SK-N-MC (cell line): ENCODE measurements around the gene DDX53.

Experiments
- DNase-seq: peaks from one replicate; pipeline ENCODE4 v3.0.0-alpha.2; 2011; ENCODE audit warnings: low read depth, low spot score
- H3K27ac ChIP-seq: fragments of 200-600 bp; sonication (generic); 2 replicates; pipeline ENCODE4 v1.5.1; 2016; ENCODE audit warnings: mixed run types
- H3K36me3 ChIP-seq: fragments of 200-600 bp; sonication (generic); 2 replicates; pipeline ENCODE4 v1.6.1; 2017; ENCODE audit warnings: antibody characterized with exemption, low read length, mixed read lengths; ENCODE audit not compliant: insufficient read depth
- H3K4me3 ChIP-seq: fragments of 200-600 bp; sonication (generic); 2 replicates; pipeline ENCODE4 v1.5.1; 2016
- H3K9ac ChIP-seq: fragments of 200-600 bp; sonication (generic); 2 replicates; pipeline ENCODE4 v1.8.0; 2017; ENCODE audit warnings: mixed run types, mixed read lengths; ENCODE audit not compliant: insufficient read length
- H3K9me3 ChIP-seq: fragments of 200-600 bp; sonication (generic); 2 replicates; pipeline ENCODE4 v1.6.1; 2017; ENCODE audit warnings: low read depth, mild to moderate bottlenecking, antibody characterized with exemption, low read length, moderate library complexity, mixed read lengths
- EZH2 ChIP-seq: fragments of 200-600 bp; sonication (generic); IDR thresholded peaks from one replicate; pipeline ENCODE4 v1.6.1; 2017; ENCODE audit warnings: antibody characterized with exemption
- FOXP2 ChIP-seq: optimal IDR thresholded peaks from 2 replicates; pipeline ENCODE3; 2011; ENCODE audit warnings: mild to moderate bottlenecking, moderate library complexity; ENCODE audit not compliant: insufficient read depth; ENCODE audit errors: extremely low read length, control extremely low read depth
- POLR2AphosphoS5 ChIP-seq: IDR thresholded peaks from 2 replicates; pipeline ENCODE4 v1.6.1; 2012; ENCODE audit warnings: mild to moderate bottlenecking, low read depth, low read length, borderline replicate concordance

DDX53 gene

DNA sequence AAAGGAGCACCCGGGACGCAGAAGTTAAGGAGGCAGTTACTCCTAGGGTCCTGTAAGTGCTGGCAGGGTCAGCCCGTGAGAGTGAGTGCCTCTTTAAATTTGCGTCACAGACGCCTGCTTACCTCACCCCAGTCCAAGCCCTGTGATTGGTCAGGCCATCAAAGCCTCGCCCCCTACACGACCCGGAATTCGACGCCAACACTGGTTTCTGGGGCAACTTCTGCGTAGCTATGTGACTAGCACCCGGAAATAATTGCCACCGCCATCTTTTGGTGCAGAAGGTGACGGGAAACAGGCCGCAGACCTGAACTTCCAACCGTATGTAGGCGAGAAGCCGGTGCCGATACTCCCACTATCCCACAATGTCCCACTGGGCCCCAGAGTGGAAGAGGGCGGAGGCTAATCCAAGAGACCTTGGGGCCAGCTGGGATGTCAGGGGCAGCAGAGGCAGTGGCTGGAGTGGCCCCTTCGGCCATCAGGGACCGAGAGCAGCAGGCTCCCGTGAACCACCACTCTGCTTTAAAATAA lies at the start of gene DDX53:
DDX53 (plus strand) TSS at position 265 of the 528 bp plus-strand sequence; CDS start at position 363, 98 bp downstream.
- no peaks in the 10 kb centered on the region for H3K9me3 ChIP-seq
- H3K27ac ChIP-seq: no peak within 1 kb of the TSS
- TF ChIP-seq FOXP2 (no peak), EZH2 (no peak), POLR2AphosphoS5 (no peak)
- no peak within 1 kb of the TSS for H3K4me3 ChIP-seq
- H3K36me3 ChIP-seq: no peaks in the 10 kb centered on the region
- no peak within 1 kb of the TSS for H3K9ac ChIP-seq
- DNase-seq: no peak

DNA sequence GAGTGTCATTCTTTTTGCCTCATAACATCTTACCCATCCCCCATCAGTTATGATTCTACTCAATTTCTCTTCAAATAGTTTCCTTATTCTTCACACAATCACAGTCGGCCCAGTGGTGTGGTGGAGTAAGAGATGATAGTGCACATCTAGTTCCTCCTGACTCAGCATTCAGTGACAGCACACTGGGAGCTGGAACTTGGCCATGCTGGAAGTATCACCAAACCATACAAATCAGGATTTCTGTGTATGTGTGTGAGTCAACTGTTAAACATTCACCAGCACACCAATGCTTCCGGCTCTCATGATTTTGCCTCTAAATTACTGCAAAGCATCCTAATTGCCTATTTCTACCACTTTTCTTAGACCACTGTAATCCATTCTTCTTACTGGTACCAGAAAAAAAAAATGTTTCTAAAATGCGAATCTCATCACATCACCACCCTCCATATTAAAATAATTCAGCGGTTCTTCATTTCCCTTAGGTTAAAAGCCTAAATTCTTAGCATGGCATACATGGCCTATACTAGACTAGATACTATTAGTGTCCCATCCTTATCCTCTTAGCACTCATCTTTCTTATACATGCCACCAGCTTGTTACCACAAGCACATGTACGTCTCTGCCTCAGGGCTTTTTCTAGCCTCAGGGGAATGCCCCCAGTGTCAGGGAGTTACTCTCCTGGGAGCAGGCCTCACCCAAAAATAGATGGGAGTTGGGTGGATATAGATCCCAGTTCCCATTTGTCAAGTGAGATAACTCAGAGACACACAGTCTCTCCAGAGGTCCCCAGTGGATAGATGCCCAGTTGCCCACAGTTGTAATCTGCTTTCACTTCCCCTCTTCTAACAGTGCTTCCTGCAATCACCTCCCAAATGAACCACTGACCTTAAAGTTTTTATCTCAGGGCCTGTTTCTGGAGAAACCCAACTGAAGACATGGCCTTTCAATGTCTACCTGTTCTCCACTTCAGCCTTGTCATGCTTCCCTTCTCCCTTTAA lies 49.2 kb upstream of the DDX53 start:
- peak overlapping the region; percentile 25; the same call in 1 of the 2 replicates for H3K4me3 ChIP-seq
- no peak for TF ChIP-seq POLR2AphosphoS5
- no peak overlapping the region for H3K9ac ChIP-seq
- H3K9me3 ChIP-seq: no peaks in the 10 kb centered on the region
- no peaks in the 10 kb centered on the region for H3K36me3 ChIP-seq
- DNase-seq: peak; percentile 42
- peak overlapping the region; percentile 81 for H3K27ac ChIP-seq

DNA sequence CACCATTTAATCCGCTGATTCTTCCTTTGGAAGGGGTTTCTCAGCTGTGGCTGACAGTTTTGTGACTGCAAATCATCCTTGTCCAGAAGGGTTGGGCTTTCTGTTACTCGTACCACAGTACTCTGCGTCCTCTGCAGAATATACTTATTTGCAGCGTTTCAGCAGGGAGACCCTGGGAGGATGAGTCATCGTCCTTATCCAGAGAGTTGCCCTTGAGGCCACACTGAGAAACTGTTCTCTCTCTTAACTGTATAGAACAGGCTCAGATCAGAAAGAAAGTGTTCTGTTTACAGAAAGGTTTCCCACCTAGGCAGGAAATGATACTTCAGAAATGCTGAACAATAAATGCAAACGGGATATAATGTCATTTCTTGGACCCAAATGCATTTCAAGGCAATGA lies 47.8 kb upstream of the DDX53 start:
- H3K9me3 ChIP-seq: no peaks in the 10 kb centered on the region
- H3K4me3 ChIP-seq: no peak overlapping the region
- TF ChIP-seq EZH2 (no peak), POLR2AphosphoS5 (no peak), FOXP2 (no peak)
- H3K9ac ChIP-seq: no peak overlapping the region
- DNase-seq: no peak
- H3K27ac ChIP-seq: no peak overlapping the region
- H3K36me3 ChIP-seq: no peaks in the 10 kb centered on the region

GRCh38 chrX:22958250-22958649 lies 41.5 kb upstream of the DDX53 start:
- no peak overlapping the region for H3K9ac ChIP-seq
- DNase-seq: no peak
- no peak for TF ChIP-seq FOXP2
- TF ChIP-seq POLR2AphosphoS5: no peak
- no peak for TF ChIP-seq EZH2
- no peak overlapping the region for H3K4me3 ChIP-seq
- H3K36me3 ChIP-seq: no peaks in the 10 kb centered on the region
- no peak overlapping the region for H3K27ac ChIP-seq
- H3K9me3 ChIP-seq: no peaks in the 10 kb centered on the region

GRCh38 chrX:22959204-22959920 lies 40.4 kb upstream of the DDX53 start:
- no peak overlapping the region for H3K9ac ChIP-seq

GRCh38 chrX:22963196-22963595 lies 36.6 kb upstream of the DDX53 start:
- H3K36me3 ChIP-seq: no peaks in the 10 kb centered on the region
- no peaks in the 10 kb centered on the region for H3K9me3 ChIP-seq
- no peak for DNase-seq
- no peak for TF ChIP-seq EZH2
- TF ChIP-seq POLR2AphosphoS5: no peak
- TF ChIP-seq FOXP2: no peak
- H3K9ac ChIP-seq: no peak overlapping the region
- no peak overlapping the region for H3K27ac ChIP-seq
- no peak overlapping the region for H3K4me3 ChIP-seq

More at GRCh38 chrX:22959204-22959920, 40.4 kb upstream of the DDX53 start:
- Histone ChIP-seq H3K36me3 (no peaks in the 10 kb centered on the region), H3K9me3 (no peaks in the 10 kb centered on the region), H3K4me3 (no peak overlapping the region), H3K27ac (no peak overlapping the region)
- DNase-seq: no peak
- TF ChIP-seq POLR2AphosphoS5: no peak
- TF ChIP-seq EZH2: no peak
- no peak for TF ChIP-seq FOXP2

GRCh38 chrX:22968494-22968893 lies 31.3 kb upstream of the DDX53 start:
- H3K9me3 ChIP-seq: no peaks in the 10 kb centered on the region
- H3K4me3 ChIP-seq: no peak overlapping the region
- no peaks in the 10 kb centered on the region for H3K36me3 ChIP-seq
- no peak overlapping the region for H3K27ac ChIP-seq
- H3K9ac ChIP-seq: no peak overlapping the region
- no peak for DNase-seq
- no peak for TF ChIP-seq EZH2
- TF ChIP-seq POLR2AphosphoS5: no peak
- no peak for TF ChIP-seq FOXP2

DNA sequence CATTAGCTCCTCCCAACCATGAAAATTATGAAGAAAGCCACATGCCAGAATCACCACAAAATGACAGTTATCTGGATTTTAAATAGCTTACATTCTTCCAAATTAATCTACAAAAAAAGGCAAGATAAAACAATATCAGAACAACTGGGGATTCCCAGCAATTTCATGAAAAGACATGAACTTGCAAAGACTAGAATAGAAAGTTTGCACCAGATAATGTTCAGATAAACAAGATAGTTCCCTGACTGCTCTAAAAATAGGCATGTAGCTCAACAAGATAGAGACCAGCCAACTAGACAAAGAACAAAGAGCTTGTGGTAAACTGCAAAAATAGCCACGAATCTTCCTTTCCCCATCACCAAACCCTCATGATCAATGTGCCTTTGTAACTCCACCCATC lies 30.3 kb upstream of the DDX53 start:
- DNase-seq: no peak
- Histone ChIP-seq H3K9ac (no peak overlapping the region), H3K27ac (no peak overlapping the region), H3K36me3 (no peaks in the 10 kb centered on the region), H3K9me3 (no peaks in the 10 kb centered on the region), H3K4me3 (no peak overlapping the region)
- TF ChIP-seq FOXP2 (no peak), EZH2 (no peak), POLR2AphosphoS5 (no peak)
